Measurements from ENCODE around the gene DVL2. TPM values are rescaled to one million over a fixed set of nuclear protein-coding genes. Genes with fewer than 3 reads are reported as not detected.

The DVL2 gene
- total RNA-seq, 2 experiments from 2014 or later = 62.1 to 67.3 TPM

GRCh38 chr17:7208754-7209460 is 25.4 kb downstream of the DVL2 start:
- no peak overlapping the region for H3K4me3 Mint-ChIP-seq
- peaks cover 7% of the 10 kb centered on the region for H3K27me3 Mint-ChIP-seq
- POLR2A ChIA-PET = no interaction called here
- H3K4me1 Mint-ChIP-seq = peaks cover 37% of the 10 kb centered on the region
- no peak for ATAC-seq (ENCODE audit: low read depth)
- no peaks in the 10 kb centered on the region for H3K9me3 Mint-ChIP-seq
- no peaks in the 10 kb centered on the region for H3K36me3 Mint-ChIP-seq
- DNase-seq = no peak
- H3K27ac Mint-ChIP-seq = peak overlapping the region; percentile 3

GRCh38 chr17:7208027-7208571 is 26.2 kb downstream of the DVL2 start:
- no peak overlapping the region for H3K4me3 Mint-ChIP-seq
- POLR2A ChIA-PET = interaction anchor here (1.4 kb wide), 1 partner anchor 8 kb away, joined by 3 read pairs; no protein-coding TSS in a partner anchor
- no peak for ATAC-seq (ENCODE audit: low read depth)
- H3K27ac Mint-ChIP-seq = no peak overlapping the region
- H3K27me3 Mint-ChIP-seq = peaks cover 7% of the 10 kb centered on the region
- no peak for DNase-seq
- no peaks in the 10 kb centered on the region for H3K9me3 Mint-ChIP-seq
- H3K36me3 Mint-ChIP-seq = peaks cover 2% of the 10 kb centered on the region
- H3K4me1 Mint-ChIP-seq = peaks cover 31% of the 10 kb centered on the region

DNA sequence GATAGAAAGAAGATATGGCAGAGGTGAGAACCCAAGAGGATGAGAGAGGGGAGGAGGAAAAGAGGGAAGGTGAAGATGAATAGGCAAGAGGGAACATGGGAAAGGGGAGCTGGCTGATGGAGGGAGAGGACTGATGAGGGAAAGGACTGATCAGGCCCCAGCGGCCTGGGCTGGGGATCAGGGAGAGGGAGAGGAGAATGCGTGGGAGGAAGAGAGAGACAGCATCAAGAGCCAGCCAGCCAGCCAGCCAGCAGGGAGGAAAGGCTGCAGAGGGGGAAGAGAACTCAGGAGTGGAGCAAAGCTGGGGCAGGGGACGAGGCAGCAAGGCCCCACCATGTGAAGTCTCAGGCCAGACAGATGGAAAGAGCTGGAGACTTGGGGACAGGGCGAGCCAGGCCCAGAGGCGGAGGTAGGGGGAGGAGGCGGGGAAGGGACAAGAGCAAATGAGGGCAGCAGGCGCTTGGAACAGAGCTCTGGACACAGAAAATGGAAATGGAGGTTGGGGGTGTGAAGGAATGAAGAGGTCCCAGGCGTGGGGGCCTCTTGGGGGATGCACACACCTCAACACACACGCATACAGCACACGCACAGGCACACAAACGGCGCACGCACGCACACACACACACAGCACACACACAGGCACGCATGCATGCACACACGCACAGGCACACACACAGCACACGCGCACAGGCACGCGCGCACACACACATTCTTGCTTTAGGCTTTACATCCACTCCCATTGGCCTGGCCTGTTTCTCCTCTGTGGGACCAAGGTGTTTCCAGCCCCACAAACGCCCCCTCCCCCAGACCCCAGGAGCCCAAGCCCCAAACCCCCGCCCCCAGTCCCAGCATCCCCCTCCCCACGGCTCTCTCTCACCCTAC is 27.0 kb downstream of the DVL2 start:
- DNase-seq (no peak), ATAC-seq (ENCODE audit: low read depth) (no peak)
- Mint-ChIP-seq H3K4me1 (peaks cover 30% of the 10 kb centered on the region), H3K9me3 (no peaks in the 10 kb centered on the region), H3K36me3 (peaks cover 5% of the 10 kb centered on the region), H3K27me3 (peaks cover 7% of the 10 kb centered on the region), H3K4me3 (no peak overlapping the region), H3K27ac (peak overlapping the region; percentile 28)
- POLR2A ChIA-PET = interaction anchor here (1.4 kb wide), 1 partner anchor 9 kb away, joined by 3 read pairs; no protein-coding TSS in a partner anchor

DNA sequence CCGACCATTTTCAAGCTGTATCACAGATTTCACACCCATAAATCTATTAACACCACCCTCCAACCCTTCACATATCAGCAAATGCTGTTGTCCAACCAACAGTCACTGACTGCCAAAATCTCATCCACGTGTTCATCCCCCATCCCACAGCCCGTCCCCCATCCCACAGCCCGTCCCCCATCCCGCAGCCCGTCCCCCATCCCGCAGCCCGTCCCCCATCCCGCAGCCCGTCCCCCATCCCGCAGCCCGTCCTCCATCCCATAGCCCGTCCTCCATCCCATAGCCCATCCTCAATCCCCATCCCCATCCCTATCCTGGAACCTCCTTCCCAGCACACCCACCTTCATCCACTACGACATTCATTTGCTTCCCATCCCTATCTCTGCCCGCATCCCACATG is 28.8 kb downstream of the DVL2 start:
- Mint-ChIP-seq H3K4me1 (peaks cover 24% of the 10 kb centered on the region), H3K9me3 (no peaks in the 10 kb centered on the region), H3K27me3 (peaks cover 5% of the 10 kb centered on the region), H3K36me3 (peaks cover 5% of the 10 kb centered on the region), H3K27ac (peak overlapping the region; percentile 92), H3K4me3 (peak overlapping the region; percentile 91)
- DNase-seq = no peak
- no peak for ATAC-seq (ENCODE audit: low read depth)
- POLR2A ChIA-PET = interaction anchor here (0.8 to 1.2 kb wide), 2 partner anchors 32 to 33 kb away, joined by 3 read pairs; partner anchors contain the start of gene PHF23

GRCh38 chr17:7204828-7205461 is 29.4 kb downstream of the DVL2 start:
- ATAC-seq (ENCODE audit: low read depth) (peak; percentile 86), DNase-seq (peak; percentile 94)
- Mint-ChIP-seq H3K27ac (peak overlapping the region; percentile 92), H3K36me3 (peaks cover 5% of the 10 kb centered on the region), H3K4me1 (peaks cover 24% of the 10 kb centered on the region), H3K4me3 (peak overlapping the region; percentile 91), H3K9me3 (no peaks in the 10 kb centered on the region), H3K27me3 (peaks cover 2% of the 10 kb centered on the region)
- POLR2A ChIA-PET = interaction anchor here (0.7 to 1.4 kb wide), 5 partner anchors 14 to 504 kb away, joined by 3 to 6 read pairs (median 4); partner anchors contain the start of gene DLG4

- Mint-ChIP-seq H3K36me3 (peaks cover 5% of the 10 kb centered on the region), H3K4me1 (peaks cover 24% of the 10 kb centered on the region), H3K4me3 (peak overlapping the region; percentile 91), H3K27me3 (no peaks in the 10 kb centered on the region), H3K9me3 (no peaks in the 10 kb centered on the region), H3K27ac (peak overlapping the region; percentile 92)
- POLR2A ChIA-PET = interaction anchor here (0.7 to 1.4 kb wide), 4 partner anchors 15 to 504 kb away, joined by 3 to 6 read pairs (median 4); partner anchors contain the start of gene DLG4
- ATAC-seq (ENCODE audit: low read depth) = peak; percentile 12
- DNase-seq = no peak
These were observed 30.0 kb downstream of the DVL2 start for GRCh38 chr17:7204336-7204735.

GRCh38 chr17:7203391-7203790 is 30.9 kb downstream of the DVL2 start:
- peak overlapping the region; percentile 17 for H3K4me3 Mint-ChIP-seq
- no peaks in the 10 kb centered on the region for H3K9me3 Mint-ChIP-seq
- POLR2A ChIA-PET = no interaction called here
- peak overlapping the region; percentile 68 for H3K27ac Mint-ChIP-seq
- ATAC-seq (ENCODE audit: low read depth) = no peak
- peaks cover 5% of the 10 kb centered on the region for H3K36me3 Mint-ChIP-seq
- DNase-seq = no peak
- peaks cover 24% of the 10 kb centered on the region for H3K4me1 Mint-ChIP-seq
- H3K27me3 Mint-ChIP-seq = no peaks in the 10 kb centered on the region

GRCh38 chr17:7196651-7197401 is 37.5 kb downstream of the DVL2 start:
- ATAC-seq (ENCODE audit: low read depth) = no peak
- no peaks in the 10 kb centered on the region for H3K36me3 Mint-ChIP-seq
- H3K27ac Mint-ChIP-seq = no peak overlapping the region
- H3K9me3 Mint-ChIP-seq = no peaks in the 10 kb centered on the region
- H3K27me3 Mint-ChIP-seq = no peaks in the 10 kb centered on the region
- DNase-seq = no peak
- POLR2A ChIA-PET = no interaction called here
- H3K4me1 Mint-ChIP-seq = no peaks in the 10 kb centered on the region
- no peak overlapping the region for H3K4me3 Mint-ChIP-seq

GRCh38 chr17:7195971-7196370 is 38.3 kb downstream of the DVL2 start:
- no peak for ATAC-seq (ENCODE audit: low read depth)
- no peaks in the 10 kb centered on the region for H3K4me1 Mint-ChIP-seq

DNA sequence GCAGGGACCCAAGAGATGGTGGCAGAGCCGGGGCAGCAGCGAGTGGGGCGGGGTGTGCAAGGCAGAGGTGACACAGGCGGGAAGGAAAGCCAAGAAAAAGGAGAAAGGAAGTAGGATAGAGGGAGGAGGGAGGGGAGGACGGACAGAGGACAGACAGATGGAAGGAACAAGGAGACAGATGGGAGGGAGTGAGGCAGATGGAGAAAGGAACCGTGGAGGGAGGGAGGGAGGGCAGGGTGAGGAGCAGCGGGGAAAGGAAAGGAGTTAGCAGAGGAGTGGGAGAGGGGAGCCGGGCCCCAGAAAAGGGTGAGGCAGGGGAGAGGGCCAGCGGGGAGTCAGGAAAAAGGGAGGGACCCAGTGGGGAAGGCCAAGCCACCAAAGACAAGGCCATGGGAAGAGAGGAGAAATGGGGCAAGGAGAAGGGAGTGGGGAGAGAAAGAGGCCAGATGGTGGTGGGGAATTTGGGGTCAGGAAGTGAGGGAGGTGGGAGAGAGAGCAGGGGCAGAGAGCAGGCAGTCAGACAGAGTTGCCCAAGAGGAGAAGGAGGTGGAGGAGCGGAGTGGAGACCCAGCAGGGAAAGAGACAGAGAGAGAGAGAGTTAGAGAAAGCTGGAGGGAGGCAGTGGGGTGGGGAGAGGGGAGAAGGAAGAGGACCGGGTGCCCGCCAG is 41.9 kb downstream of the DVL2 start:
- H3K9me3 Mint-ChIP-seq = no peaks in the 10 kb centered on the region
- DNase-seq = no peak
- no peaks in the 10 kb centered on the region for H3K4me1 Mint-ChIP-seq
- no peak for ATAC-seq (ENCODE audit: low read depth)
- H3K4me3 Mint-ChIP-seq = no peak overlapping the region
- no peak overlapping the region for H3K27ac Mint-ChIP-seq
- POLR2A ChIA-PET = no interaction called here
- H3K27me3 Mint-ChIP-seq = no peaks in the 10 kb centered on the region
- H3K36me3 Mint-ChIP-seq = peaks cover 4% of the 10 kb centered on the region

More at GRCh38 chr17:7195971-7196370, 38.3 kb downstream of the DVL2 start:
- POLR2A ChIA-PET = no interaction called here
- H3K9me3 Mint-ChIP-seq = no peaks in the 10 kb centered on the region
- no peak overlapping the region for H3K4me3 Mint-ChIP-seq
- H3K27ac Mint-ChIP-seq = no peak overlapping the region
- peaks cover 3% of the 10 kb centered on the region for H3K36me3 Mint-ChIP-seq
- H3K27me3 Mint-ChIP-seq = no peaks in the 10 kb centered on the region
- DNase-seq = no peak

- no peaks in the 10 kb centered on the region for H3K9me3 Mint-ChIP-seq
- no peaks in the 10 kb centered on the region for H3K4me1 Mint-ChIP-seq
- H3K27ac Mint-ChIP-seq = no peak overlapping the region
- ATAC-seq (ENCODE audit: low read depth) = peak; percentile 55
- DNase-seq = no peak
- POLR2A ChIA-PET = interaction anchor here (0.6 kb wide), 1 partner anchor 12 kb away, joined by 5 read pairs; the partner anchor contains the start of gene ASGR1
- H3K4me3 Mint-ChIP-seq = no peak overlapping the region
- no peaks in the 10 kb centered on the region for H3K27me3 Mint-ChIP-seq
- H3K36me3 Mint-ChIP-seq = peaks cover 4% of the 10 kb centered on the region
These were observed 42.6 kb downstream of the DVL2 start for GRCh38 chr17:7191571-7192270.
